VCaP (cell line): Measurements from ENCODE around the gene CPNE4.

ENCODE experiments used
- H3K27ac ChIP-seq: fragments of 450-650 bp; 2 replicates; pipeline ENCODE4 v1.5.1; 2017
- TF ChIP-seq, protein P1 (sequence below): fragments of 450-650 bp; conservative IDR thresholded peaks from 2 replicates; pipeline ENCODE4 v1.5.1; 2017; ENCODE audit warnings: mild to moderate bottlenecking, moderate library complexity

Gene CPNE4

GRCh38 chr3:131544557-131544956 lies 490.3 kb downstream of the CPNE4 start:
- H3K27ac ChIP-seq: no peak overlapping the region
- TF ChIP-seq, protein P1, sequence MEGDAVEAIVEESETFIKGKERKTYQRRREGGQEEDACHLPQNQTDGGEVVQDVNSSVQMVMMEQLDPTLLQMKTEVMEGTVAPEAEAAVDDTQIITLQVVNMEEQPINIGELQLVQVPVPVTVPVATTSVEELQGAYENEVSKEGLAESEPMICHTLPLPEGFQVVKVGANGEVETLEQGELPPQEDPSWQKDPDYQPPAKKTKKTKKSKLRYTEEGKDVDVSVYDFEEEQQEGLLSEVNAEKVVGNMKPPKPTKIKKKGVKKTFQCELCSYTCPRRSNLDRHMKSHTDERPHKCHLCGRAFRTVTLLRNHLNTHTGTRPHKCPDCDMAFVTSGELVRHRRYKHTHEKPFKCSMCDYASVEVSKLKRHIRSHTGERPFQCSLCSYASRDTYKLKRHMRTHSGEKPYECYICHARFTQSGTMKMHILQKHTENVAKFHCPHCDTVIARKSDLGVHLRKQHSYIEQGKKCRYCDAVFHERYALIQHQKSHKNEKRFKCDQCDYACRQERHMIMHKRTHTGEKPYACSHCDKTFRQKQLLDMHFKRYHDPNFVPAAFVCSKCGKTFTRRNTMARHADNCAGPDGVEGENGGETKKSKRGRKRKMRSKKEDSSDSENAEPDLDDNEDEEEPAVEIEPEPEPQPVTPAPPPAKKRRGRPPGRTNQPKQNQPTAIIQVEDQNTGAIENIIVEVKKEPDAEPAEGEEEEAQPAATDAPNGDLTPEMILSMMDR: no peak

GRCh38 chr3:131543714-131544113 lies 491.1 kb downstream of the CPNE4 start:
- peak overlapping the region; percentile 8; the same call in 1 of the 2 replicates for H3K27ac ChIP-seq
- TF ChIP-seq, protein P1: peak; percentile 33

DNA sequence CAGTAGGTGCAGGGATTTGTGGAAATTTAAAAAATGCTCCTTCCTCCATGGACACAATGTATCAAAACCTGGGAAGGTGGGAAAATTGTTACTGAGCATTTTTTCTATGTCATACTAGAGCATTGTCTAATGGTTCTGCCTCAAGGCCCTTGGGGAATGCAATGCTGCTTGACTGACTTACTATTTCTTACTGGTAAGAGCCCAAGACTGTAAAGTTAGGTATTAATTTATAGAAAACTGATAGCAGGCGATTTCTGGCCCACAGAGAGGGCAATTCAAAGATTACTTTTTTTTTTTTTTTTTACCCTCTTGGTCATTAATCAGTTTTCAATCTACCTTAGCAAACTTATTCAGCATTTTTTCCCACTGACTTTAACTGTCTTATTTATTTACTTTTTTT lies 493.5 kb downstream of the CPNE4 start:
- TF ChIP-seq, protein P1: no peak
- no peak overlapping the region for H3K27ac ChIP-seq

DNA sequence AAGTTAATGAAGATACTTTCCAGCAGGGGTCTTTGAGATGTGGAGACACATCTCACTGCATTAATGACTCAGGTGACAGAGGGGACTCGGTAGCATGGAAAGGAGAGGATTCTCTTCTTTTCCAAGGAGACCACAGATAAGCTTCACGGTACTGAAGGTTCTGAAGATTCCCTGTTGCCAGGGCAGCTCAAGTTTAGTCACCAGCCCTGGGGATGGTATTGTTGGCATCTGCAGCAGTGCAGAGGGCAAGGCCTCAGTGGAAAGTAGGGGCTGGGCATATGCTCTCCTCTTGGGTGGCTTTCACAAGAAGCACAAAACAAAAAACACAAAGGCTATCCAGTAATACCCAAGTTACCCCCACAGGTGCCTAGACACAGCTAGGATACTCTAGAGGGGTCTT lies 494.0 kb downstream of the CPNE4 start:
- TF ChIP-seq, protein P1: no peak
- H3K27ac ChIP-seq: no peak overlapping the region

GRCh38 chr3:131540143-131540542 lies 494.7 kb downstream of the CPNE4 start:
- TF ChIP-seq, protein P1: no peak
- no peak overlapping the region for H3K27ac ChIP-seq

GRCh38 chr3:131538968-131539367 lies 495.8 kb downstream of the CPNE4 start:
- no peak overlapping the region for H3K27ac ChIP-seq
- TF ChIP-seq, protein P1: no peak

- no peak overlapping the region for H3K27ac ChIP-seq
- TF ChIP-seq, protein P1: no peak
These were observed 497.3 kb downstream of the CPNE4 start for GRCh38 chr3:131537531-131537930.

- TF ChIP-seq, protein P1: no peak
- no peak overlapping the region for H3K27ac ChIP-seq
These were observed 499.2 kb downstream of the CPNE4 start for GRCh38 chr3:131535596-131535995.
